Measurements from ENCODE around the gene RBMXL3.

Gene RBMXL3

DNA sequence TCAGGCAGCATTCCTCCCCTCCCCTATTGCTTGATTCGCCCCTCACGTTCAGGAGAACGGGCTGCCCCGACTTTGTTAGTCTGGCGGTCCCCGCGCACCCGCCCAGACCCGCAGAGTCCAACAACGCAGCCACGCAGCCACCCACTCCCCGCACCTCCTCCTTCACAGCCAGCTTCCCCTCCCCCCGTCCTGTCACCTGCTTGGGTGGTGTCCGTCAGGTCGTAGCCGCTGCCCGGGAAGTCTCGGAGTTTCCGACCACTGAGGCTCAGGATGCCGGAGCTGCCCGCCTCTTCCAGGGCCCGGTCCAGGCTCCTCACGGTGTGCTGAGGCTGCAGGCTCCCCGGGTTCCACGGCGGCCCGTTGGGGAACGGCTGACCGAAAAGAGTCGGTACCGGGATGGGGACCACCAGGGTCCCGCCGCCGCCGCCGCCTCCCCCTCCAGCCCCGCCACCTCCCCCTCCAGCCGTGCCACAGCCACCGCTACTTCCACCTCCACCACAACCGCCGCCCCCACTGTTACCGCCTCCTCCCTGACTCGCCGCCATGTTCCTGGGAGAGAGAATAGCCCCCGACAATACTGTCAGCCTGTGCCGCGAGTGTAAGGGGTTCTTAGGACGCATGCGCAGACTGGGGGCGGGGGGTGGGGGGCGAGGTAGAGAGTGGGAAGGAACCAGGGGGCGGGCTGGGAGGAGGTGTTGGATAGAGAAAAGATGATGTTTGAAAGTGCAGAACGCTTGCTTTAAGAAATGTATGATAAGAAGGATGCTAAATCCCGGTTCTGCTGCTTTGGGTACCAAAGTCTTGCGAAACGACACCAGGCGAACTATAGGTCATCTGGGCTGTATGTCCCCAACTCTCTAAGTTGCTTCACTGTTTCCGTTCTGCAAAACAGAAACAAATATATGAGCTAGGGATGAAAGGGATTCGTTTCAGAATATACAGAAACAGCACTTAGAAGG lies 44.6 kb downstream of the RBMXL3 start, which contains the start of gene LRCH2:
Gene LRCH2, minus strand, starts transcription at position 600 of the 959 bp plus-strand sequence. Its CDS starts 55 bp downstream, at position 545.
- DNase-seq (ENCODE audit: low spot score), result peak; percentile 56

DNA sequence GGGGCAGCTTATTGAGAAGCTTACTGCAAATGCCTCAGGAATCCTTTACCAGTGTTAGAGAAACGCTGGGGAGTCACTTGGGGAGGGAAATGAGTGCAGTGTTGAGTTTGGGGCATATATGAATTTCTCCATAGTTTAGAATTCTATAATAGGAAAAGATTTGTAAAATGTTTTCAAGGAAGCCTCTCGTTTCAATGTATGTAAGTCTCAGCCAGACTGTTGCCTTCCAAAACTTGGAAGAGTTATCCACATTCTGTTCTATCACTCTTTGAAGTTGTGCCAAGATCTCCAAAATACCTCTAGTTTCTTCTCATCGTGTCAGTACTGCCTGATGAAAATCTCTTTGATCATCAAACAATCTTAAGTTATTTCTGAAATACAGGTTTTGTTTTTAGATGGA lies 45.3 kb downstream of the RBMXL3 start:
- DNase-seq (ENCODE audit: low spot score), result no peak

GRCh38 chrX:115236560-115236959 lies 47.4 kb downstream of the RBMXL3 start:
- DNase-seq (ENCODE audit: low spot score), result no peak

DNA sequence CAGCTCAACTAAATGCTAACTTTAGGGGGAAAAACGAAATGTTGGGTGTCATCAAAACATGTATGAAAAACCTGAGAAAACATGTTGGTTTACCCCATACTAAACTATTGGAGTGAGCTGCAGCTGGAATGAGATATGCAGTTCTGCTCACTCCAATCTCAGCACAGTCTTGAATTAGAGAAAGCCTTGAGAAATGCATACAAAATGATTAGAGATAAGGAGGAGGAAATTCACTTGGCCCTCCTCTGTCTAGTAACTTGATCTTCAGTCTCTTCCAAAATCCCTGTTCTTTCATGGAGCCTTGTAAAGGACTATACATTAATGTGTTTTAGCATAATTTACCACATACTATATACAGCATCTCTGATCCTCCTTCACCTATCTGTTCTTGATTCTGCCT lies 47.8 kb downstream of the RBMXL3 start:
- DNase-seq (ENCODE audit: low spot score), result no peak

All from SK-N-DZ (cell line).